Endothelial cell of umbilical vein (primary cell): ENCODE data around the gene ICE2. TPM values are rescaled to one million over a fixed set of nuclear protein-coding genes. Genes with fewer than 3 reads are reported as not detected.
A peak's percentile ranks its signal among the peaks of the same experiment; 100 is the strongest.

Experiments
- BruUV-seq: library from RNA; stranded (reverse); fragments of 400-500 nt; replicated peaks from 2 replicates; lab custom pipeline; 2021; lab: Mats Ljungman, UMichigan
- CTCF ChIA-PET: fragments of 300-600, 350-600 bp; sonication (Branson Sonifier 250); formaldehyde crosslinking; loops from one replicate; lab custom pipeline; 2021; ENCODE audit warnings: antibody characterized with exemption, inconsistent platforms; lab: Charles Lee
- POLR2A ChIA-PET: fragments of 300-600, 350-600 bp; sonication (Branson Sonifier 250); formaldehyde crosslinking; loops from one replicate; lab custom pipeline; 2021; ENCODE audit warnings: antibody characterized with exemption, inconsistent platforms; lab: Charles Lee
- DNase-seq: peaks from one replicate; pipeline ENCODE4 v3.0.0-alpha.2; 2011; ENCODE audit warnings: low read depth, low spot score
- FAIRE-seq: peaks from 2 replicates; lab custom pipeline; 2011; peaks lifted over from hg19 to GRCh38; lab: Jason Lieb, UNC
- H2AFZ ChIP-seq: 2 replicates; pipeline ENCODE4 v1.6.0; 2012; ENCODE audit warnings: low read depth, low read length, control low read depth, inconsistent platforms
- H3K27ac ChIP-seq: 2 replicates; pipeline ENCODE4 v1.5.1; 2011; ENCODE audit warnings: low read depth, mild to moderate bottlenecking, control low read depth, low read length, moderate library complexity; ENCODE audit not compliant: insufficient read depth
- H3K27me3 ChIP-seq, 2 experiments: 2 replicates each; pipeline versions ENCODE4 v1.6.0 to v1.6.1; 2011; ENCODE audit warnings: low read length in 2 of 2, mixed read lengths in 1 of 2; ENCODE audit not compliant: control insufficient read depth in 2 of 2, insufficient read depth in 2 of 2
- H3K36me3 ChIP-seq, 2 experiments: 2 replicates in 1 of 2; 3 replicates in 1 of 2; pipeline ENCODE4 v1.5.1; 2011; ENCODE audit warnings: low read length in 2 of 2, mild to moderate bottlenecking in 1 of 2, moderate library complexity in 1 of 2; ENCODE audit not compliant: control insufficient read depth in 2 of 2, insufficient read depth in 2 of 2; ENCODE audit errors: extremely low read depth in 1 of 2
- H3K4me1 ChIP-seq: 3 replicates; pipeline ENCODE4 v1.5.1; 2011; ENCODE audit warnings: mild to moderate bottlenecking, low read length; ENCODE audit not compliant: control insufficient read depth, insufficient read depth; ENCODE audit errors: extremely low read depth
- H3K4me2 ChIP-seq: 2 replicates; pipeline ENCODE4 v1.6.1; 2011; ENCODE audit warnings: low read length, control low read depth, mixed read lengths; ENCODE audit not compliant: insufficient read depth
- H3K4me3 ChIP-seq, 3 experiments: fragments of 200-600 bp in 1 of 3; sonication (generic), shearing (Covaris generic) in 1 of 3; replicated peaks in 1 of 3; 2 replicates each; pipeline ENCODE4 v1.5.1; 2011 to 2016; ENCODE audit warnings: control low read depth in 3 of 3, low read length in 3 of 3, mild to moderate bottlenecking in 2 of 3, inconsistent platforms in 1 of 3, low read depth in 1 of 3, moderate library complexity in 1 of 3; ENCODE audit not compliant: insufficient read depth in 1 of 3
- H3K79me2 ChIP-seq: 2 replicates; pipeline ENCODE4 v1.6.0; 2012; ENCODE audit warnings: low read length, inconsistent platforms; ENCODE audit not compliant: control insufficient read depth, insufficient read depth
- H3K9ac ChIP-seq: replicated peaks from 2 replicates; pipeline ENCODE3; 2011; ENCODE audit warnings: low read length, control low read depth; ENCODE audit not compliant: insufficient read depth; ENCODE audit errors: extremely low read depth
- H3K9me1 ChIP-seq: replicated peaks from 3 replicates; pipeline ENCODE4 v1.6.0; 2011; ENCODE audit warnings: mild to moderate bottlenecking, low read length; ENCODE audit not compliant: control insufficient read depth, insufficient read depth; ENCODE audit errors: extremely low read depth
- H3K9me3 ChIP-seq: replicated peaks from 2 replicates; pipeline ENCODE4 v1.5.1; 2012; ENCODE audit warnings: low read length, inconsistent platforms; ENCODE audit not compliant: control insufficient read depth, insufficient read depth
- H4K20me1 ChIP-seq: replicated peaks from 2 replicates; pipeline ENCODE3; 2011; ENCODE audit warnings: mild to moderate bottlenecking, low read length; ENCODE audit not compliant: control insufficient read depth, insufficient read depth; ENCODE audit errors: extremely low read depth
- EZH2 ChIP-seq: IDR thresholded peaks from 2 replicates; pipeline ENCODE4 v1.6.1; 2012; ENCODE audit warnings: borderline replicate concordance, low read depth, mild to moderate bottlenecking, moderate library complexity, low read length, inconsistent platforms; ENCODE audit not compliant: severe bottlenecking
- FOS ChIP-seq: IDR thresholded peaks from 2 replicates; pipeline ENCODE4 v1.6.1; 2011; ENCODE audit warnings: mild to moderate bottlenecking, low read length, moderate library complexity, borderline replicate concordance; ENCODE audit not compliant: insufficient read depth
- GATA2 ChIP-seq: IDR thresholded peaks from 2 replicates; pipeline ENCODE4 v1.7.0; 2011; ENCODE audit warnings: low read depth, mild to moderate bottlenecking, moderate library complexity, mixed read lengths, low read length; ENCODE audit not compliant: insufficient read length, insufficient read depth
- JUN ChIP-seq: IDR thresholded peaks from 2 replicates; pipeline ENCODE4 v1.6.1; 2011; ENCODE audit warnings: borderline replicate concordance, low read depth; ENCODE audit not compliant: insufficient read length, insufficient read depth
- MYC ChIP-seq: IDR thresholded peaks from one replicate; pipeline ENCODE4 v1.6.1; 2011; ENCODE audit warnings: mild to moderate bottlenecking, low read depth, low read length
- POLR2A ChIP-seq: IDR thresholded peaks from 2 replicates; pipeline ENCODE4 v1.6.1; 2012; ENCODE audit warnings: low read depth, mild to moderate bottlenecking, control low read depth, low read length
- POLR2AphosphoS5 ChIP-seq: IDR thresholded peaks from 2 replicates; pipeline ENCODE4 v1.6.1; 2012; ENCODE audit warnings: low read depth, mild to moderate bottlenecking, control low read depth, low read length, moderate library complexity; ENCODE audit not compliant: insufficient read depth
- dilution Hi-C: fragments of 300-500 bp; cut with MboI; formaldehyde crosslinking; loops from one replicate; pipeline ENCODE4 v1.15.0; 2019; ENCODE audit warnings: low sequenced_read_pairs; ENCODE audit not compliant: extremely low pct_ligation_motif_present
- intact Hi-C: fragments of 100-400 bp; cut with micrococcal nuclease; formaldehyde crosslinking; loops from one replicate; pipeline ENCODE4 v1.10.0; 2022
- polyA plus RNA-seq, 4 experiments: library from polyadenylated mRNA; depleted of rRNA in 3 of 4; stranded (reverse) in 3 of 4; unstranded in 1 of 4; fragments of >200 nt; gene quantifications; 2 replicates each; pipeline versions ENCODE4 v1.2.1 to v1.2.3, GENCODE V29; 2011 to 2012; ENCODE audit warnings: missing spikeins in 1 of 4
- total RNA-seq: library from RNA; stranded (reverse); gene quantifications from 2 replicates; pipeline ENCODE4 v1.2.3, GENCODE V29; 2021
- TF ChIP-seq, protein P1 (sequence below), 2 donors: IDR thresholded peaks; 1 replicate in 1 of 2; 2 replicates in 1 of 2; pipeline ENCODE4 v1.5.1; 2011; ENCODE audit warnings: low read length in 2 of 2, mild to moderate bottlenecking in 2 of 2, moderate library complexity in 2 of 2, control low read depth in 1 of 2, inconsistent platforms in 1 of 2, low read depth in 1 of 2; ENCODE audit not compliant: insufficient read depth in 1 of 2; ENCODE audit errors: extremely low read depth in 1 of 2
- TF ChIP-seq, protein P2 (sequence below): IDR thresholded peaks from 2 replicates; pipeline ENCODE4 v1.6.1; 2011; ENCODE audit not compliant: insufficient read depth, insufficient read length

ICE2 gene
- total and polyA plus RNA-seq, 2 donors (not counting 3 experiments of a cell fraction or from before 2014, with no cell fraction given): 22.1 to 57.0 TPM

DNA sequence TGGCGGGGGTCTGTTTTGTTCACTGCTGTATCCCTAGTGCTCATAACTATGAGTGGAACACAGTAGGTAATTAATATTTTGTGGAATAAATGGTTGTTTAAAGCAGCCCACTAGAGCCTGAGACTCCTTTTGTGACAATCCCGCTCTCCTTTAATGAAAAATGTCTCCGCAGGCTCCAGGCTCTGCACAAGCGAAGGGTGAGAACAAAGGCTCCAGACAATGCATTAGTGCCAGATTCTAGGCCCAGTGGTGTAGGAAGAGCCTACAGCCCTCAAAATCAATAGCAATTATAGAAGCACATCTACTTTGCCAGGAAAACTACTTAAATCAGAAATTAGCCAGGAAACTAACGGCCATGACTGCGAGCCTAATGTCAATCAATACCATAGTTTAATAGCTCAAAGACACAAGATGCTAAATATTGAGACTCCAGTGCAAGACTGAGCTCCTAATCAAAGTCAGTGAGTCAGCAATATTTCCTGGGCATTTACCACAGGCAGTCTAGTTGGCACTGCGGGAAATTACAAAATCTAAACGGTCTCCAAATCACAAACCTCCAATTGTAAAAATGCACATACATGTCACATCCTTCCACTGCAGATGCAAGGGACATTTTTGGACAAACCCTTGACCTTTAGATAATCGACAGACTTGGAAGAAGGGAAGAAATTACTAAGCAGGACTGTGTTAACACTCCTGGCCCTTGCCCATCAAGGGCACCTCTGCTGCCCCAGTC lies 83.5 kb downstream of the ICE2 start:
- Histone ChIP-seq H3K27me3 (no peaks in the 10 kb centered on the region), H3K4me3 (peak overlapping the region; percentile 82 to 99 (median 96)), H3K4me1 (peaks cover 78% of the 10 kb centered on the region), H2AFZ (no peak overlapping the region), H3K27ac (peak overlapping the region; percentile 97), H3K9me1 (no peaks in the 10 kb centered on the region), H3K36me3 (peaks cover 5 to 6% of the 10 kb centered on the region in 2 experiments), H3K79me2 (peaks cover 73% of the 10 kb centered on the region), H3K9ac (peak overlapping the region; percentile 100), H3K4me2 (peak overlapping the region; percentile 96), H4K20me1 (peaks cover 7% of the 10 kb centered on the region), H3K9me3 (no peaks in the 10 kb centered on the region)
- ChIA-PET POLR2A (interaction anchor here (4.7 kb wide), 1 partner anchor 25 kb away, joined by 27 read pairs; no protein-coding TSS in a partner anchor), CTCF (interaction anchor here (0.8 to 3.8 kb wide), 7 partner anchors 21 to 126 kb away, joined by 3 to 17 read pairs (median 5); no protein-coding TSS in a partner anchor)
- dilution Hi-C loops (no loop called here), intact Hi-C loops (loop anchor here (5.0 kb wide), 2 partner anchors 33 to 708 kb away; partner anchors contain the start of gene BNIP2)
- FAIRE-seq (peak; percentile 21), DNase-seq (no peak)
- TF ChIP-seq EZH2 (no peak), POLR2AphosphoS5 (peak; percentile 15), POLR2A (peak; percentile 57), JUN (no peak)
- BruUV-seq: no TSS peak

DNA sequence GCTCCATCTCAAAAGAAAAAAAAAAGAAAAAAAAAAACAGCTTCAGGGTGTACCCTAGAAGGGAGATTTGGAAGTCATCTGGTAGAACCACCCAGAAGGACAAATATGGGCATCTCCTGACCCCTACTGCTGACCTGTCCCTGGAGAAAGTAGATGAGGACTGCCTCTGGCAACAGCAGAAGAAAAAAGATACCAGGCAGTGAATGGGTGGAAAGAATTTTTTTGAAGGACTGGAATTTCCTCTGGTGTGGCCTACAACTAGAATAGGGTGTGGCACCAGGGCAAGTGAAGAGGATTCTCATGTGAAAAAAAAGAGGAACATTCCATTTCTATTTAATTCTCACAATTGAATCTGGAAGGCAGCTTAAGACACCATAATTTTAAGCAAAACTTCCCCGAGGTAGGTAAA lies 84.2 kb downstream of the ICE2 start:
- Histone ChIP-seq H3K36me3 (peaks cover 5 to 9% of the 10 kb centered on the region in 2 experiments), H4K20me1 (peaks cover 12% of the 10 kb centered on the region)
- dilution Hi-C loops: no loop called here

More for the DNA sequence above, 84.2 kb downstream of the ICE2 start:
- H3K27ac ChIP-seq: peak overlapping the region; percentile 97
- no TSS peak for BruUV-seq
- peak overlapping the region; percentile 96 for H3K4me2 ChIP-seq
- H3K27me3 ChIP-seq: no peaks in the 10 kb centered on the region
- H3K79me2 ChIP-seq: peaks cover 81% of the 10 kb centered on the region
- H3K9ac ChIP-seq: peak overlapping the region; percentile 100
- CTCF ChIA-PET: interaction anchor here (0.8 to 3.8 kb wide), 7 partner anchors 21 to 126 kb away, joined by 3 to 23 read pairs (median 14); no protein-coding TSS in a partner anchor
- TF ChIP-seq GATA2 (no peak), JUN (no peak), FOS (no peak), POLR2AphosphoS5 (peak; percentile 60), EZH2 (no peak), MYC (no peak), POLR2A (peak; percentile 43)
- TF ChIP-seq, protein P1, sequence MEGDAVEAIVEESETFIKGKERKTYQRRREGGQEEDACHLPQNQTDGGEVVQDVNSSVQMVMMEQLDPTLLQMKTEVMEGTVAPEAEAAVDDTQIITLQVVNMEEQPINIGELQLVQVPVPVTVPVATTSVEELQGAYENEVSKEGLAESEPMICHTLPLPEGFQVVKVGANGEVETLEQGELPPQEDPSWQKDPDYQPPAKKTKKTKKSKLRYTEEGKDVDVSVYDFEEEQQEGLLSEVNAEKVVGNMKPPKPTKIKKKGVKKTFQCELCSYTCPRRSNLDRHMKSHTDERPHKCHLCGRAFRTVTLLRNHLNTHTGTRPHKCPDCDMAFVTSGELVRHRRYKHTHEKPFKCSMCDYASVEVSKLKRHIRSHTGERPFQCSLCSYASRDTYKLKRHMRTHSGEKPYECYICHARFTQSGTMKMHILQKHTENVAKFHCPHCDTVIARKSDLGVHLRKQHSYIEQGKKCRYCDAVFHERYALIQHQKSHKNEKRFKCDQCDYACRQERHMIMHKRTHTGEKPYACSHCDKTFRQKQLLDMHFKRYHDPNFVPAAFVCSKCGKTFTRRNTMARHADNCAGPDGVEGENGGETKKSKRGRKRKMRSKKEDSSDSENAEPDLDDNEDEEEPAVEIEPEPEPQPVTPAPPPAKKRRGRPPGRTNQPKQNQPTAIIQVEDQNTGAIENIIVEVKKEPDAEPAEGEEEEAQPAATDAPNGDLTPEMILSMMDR (IDR thresholded peaks at IDR 0.05; ENCODE audit: extremely low read depth in 1 of 2, insufficient read depth in 1 of 2, low read depth in 1 of 2, low read length in 2 of 2): no peak
- TF ChIP-seq, protein P2, sequence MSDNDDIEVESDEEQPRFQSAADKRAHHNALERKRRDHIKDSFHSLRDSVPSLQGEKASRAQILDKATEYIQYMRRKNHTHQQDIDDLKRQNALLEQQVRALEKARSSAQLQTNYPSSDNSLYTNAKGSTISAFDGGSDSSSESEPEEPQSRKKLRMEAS: no peak
- DNase-seq (no peak), FAIRE-seq (no peak)
- H2AFZ ChIP-seq: no peak overlapping the region
- intact Hi-C loops: loop anchor here (5.0 kb wide), 2 partner anchors 32 to 707 kb away; partner anchors contain the start of gene BNIP2
- POLR2A ChIA-PET: interaction anchor here (1.2 to 4.7 kb wide), 4 partner anchors 14 to 83 kb away, joined by 3 to 27 read pairs (median 6); no protein-coding TSS in a partner anchor
- peak overlapping the region in 2 of 3 experiments; percentile 96 to 99 for H3K4me3 ChIP-seq
- no peaks in the 10 kb centered on the region for H3K9me1 ChIP-seq
- H3K9me3 ChIP-seq: no peaks in the 10 kb centered on the region
- H3K4me1 ChIP-seq: peaks cover 78% of the 10 kb centered on the region
